NCI-H1092 (cell line): ENCODE measurements around the gene RNF130.

ENCODE experiments used
- DNase-seq: peaks from one replicate; lab custom pipeline; 2025; lab: John Stamatoyannopoulos, UW

RNF130 gene, protein sequence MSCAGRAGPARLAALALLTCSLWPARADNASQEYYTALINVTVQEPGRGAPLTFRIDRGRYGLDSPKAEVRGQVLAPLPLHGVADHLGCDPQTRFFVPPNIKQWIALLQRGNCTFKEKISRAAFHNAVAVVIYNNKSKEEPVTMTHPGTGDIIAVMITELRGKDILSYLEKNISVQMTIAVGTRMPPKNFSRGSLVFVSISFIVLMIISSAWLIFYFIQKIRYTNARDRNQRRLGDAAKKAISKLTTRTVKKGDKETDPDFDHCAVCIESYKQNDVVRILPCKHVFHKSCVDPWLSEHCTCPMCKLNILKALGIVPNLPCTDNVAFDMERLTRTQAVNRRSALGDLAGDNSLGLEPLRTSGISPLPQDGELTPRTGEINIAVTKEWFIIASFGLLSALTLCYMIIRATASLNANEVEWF

DNA sequence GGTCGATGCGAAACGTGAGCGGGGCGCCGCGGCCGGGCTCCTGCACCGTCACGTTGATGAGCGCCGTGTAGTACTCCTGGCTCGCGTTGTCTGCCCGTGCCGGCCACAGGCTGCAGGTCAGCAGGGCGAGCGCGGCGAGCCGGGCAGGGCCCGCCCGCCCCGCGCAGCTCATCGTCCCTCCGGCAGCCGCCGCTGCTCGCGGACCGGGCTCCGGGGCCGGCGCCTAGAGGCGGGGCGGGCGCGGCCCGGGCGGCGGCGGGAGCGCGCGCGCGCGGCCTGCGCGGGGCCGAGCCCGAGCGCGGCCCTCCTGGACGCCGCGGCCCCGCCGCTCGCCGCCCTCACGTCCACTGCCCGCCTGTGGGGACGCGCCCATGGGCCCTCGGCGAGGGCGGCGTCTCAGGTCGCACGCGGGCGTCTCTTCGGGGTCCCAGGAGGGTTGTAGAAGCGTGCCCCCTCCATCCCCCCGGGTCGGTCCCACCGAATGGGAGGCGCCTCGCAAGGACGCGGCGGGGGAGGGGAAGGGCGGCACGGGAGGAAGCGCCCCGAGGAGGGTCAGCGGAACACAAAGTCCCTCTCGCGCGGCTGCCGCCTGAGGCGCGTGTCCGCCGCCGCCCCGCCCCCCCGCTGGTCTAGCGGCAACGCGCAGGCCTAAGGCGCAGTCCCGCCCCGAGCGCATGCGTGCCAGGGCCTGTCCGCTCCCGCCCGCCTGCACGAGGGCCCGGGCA, at the start of gene RNF130:
TSS of gene RNF130 (minus strand) at position 229 of the 725 bp plus-strand sequence. CDS start at position 172, 57 bp downstream.
- peak; percentile 78 for DNase-seq

DNA sequence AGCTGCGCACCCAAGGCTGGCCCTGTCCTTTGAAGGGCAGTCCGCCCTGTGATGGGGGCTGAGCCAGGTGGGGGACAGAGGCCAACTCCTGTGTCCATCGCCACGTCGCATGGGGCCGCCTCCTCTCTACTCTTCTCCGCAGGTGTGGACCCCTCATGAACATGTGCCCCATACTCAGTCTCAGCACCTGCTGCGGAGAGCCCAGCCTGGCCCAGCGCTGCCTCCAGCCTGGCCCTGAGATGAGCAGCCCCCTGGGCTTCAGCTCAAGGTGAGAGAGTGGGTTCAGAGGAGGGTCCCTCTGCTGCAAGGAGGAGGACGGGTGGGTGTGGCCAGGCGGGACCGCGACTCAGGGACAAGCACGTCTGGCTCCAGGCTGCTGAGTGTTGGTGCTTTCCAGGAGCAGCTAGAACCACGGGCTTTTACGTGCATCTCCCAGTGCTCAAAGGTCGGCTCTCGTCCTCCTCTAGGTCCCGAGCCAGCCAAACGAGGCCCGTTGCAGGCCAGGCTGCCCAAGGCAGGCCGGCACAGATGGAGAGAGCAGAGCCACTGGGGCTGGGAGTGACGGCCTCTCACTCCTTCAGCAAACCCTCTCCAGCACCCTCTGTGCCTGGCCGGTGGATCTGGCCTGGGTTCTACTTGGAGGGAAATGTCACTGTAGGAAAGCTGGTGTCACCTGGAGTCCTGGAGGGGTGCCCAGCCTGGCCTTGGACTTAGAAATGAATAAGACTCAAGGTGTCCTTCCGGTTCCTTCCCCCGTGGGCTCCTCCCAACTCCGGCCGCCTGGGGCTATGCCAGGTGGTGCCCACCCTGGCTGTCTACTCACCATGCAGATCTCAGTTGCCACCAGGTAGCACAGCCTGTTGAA, 48.9 kb upstream of the RNF130 start:
- DNase-seq = no peak

DNA sequence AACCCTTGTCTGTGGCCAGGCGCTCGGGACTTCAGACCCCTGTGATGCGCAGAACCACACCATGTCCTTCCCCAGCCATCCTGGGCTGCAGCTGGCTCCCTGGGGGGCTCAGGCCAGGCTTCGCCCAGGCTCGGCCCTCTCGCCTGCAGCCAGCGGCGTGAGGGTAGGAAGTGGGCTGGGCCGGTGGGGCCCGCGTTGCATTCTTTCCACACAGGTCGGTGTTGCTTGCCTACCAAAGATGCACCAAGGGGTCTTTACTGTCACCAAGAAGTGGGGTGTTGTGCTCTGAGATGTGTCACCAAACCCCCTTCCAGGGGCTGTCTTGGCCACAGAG, 48.3 kb upstream of the RNF130 start:
- DNase-seq = no peak

DNA sequence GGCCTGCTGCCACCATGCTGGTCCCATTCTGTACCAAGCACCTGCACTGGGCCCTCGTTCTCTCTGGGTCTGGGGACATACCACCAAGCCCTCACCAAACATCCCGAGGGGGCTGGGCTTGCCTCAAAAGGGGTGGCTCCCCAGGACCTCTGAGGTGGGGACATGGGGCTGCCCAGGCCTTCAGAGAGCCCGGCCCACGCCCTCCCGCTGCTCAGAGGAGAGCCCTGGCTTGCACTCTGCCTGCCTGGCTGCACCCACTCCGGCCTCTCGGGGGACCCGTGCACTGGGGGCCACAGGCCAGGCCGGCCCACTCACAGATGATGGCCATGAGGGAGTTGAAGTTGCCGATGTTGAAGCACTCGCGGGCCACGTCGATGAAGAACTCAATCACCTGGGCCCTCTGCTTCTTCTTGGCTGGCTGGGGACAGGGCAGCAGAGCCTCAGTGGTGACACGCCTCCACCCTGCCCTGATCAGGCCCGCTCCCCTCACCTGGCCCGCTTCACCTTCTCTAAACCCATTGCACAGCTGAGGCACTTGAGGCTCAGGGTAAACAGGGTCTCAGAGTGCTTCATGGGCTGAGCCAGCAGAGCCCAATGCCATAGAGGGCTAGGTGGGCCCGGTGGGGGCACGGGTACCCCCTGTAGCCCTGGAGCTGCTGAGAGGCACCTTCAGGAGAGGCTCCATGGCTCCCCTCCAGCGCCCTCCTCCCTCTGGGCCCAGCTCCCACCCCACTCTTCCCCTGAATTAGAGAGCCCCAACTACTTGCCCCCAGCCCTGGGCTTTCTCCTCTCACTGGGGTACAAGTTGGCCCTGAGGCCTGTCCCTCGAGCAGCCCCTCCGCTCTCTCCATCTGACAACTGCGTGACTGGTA, 47.7 kb upstream of the RNF130 start:
- no peak for DNase-seq

DNA sequence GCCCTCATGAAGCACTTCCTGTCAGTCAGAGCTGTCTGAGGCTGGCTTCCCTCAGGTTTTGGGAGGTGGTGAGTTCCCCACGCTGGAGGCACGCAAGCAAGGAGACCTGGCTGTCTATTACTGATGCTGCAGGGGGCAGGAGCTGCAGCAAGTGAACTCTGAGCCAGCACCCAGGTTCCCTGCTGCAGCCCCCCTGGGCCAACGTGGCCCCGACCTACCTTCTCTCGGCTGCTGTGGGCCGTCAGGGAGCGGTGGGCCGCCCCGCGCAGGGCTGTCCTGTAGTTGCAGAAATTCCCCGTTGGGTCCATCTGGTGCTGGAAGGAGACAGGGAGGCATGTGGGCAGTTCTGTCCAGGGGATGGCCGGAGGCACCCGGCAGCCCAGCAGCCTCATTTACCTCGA, 46.8 kb upstream of the RNF130 start:
- no peak for DNase-seq

DNA sequence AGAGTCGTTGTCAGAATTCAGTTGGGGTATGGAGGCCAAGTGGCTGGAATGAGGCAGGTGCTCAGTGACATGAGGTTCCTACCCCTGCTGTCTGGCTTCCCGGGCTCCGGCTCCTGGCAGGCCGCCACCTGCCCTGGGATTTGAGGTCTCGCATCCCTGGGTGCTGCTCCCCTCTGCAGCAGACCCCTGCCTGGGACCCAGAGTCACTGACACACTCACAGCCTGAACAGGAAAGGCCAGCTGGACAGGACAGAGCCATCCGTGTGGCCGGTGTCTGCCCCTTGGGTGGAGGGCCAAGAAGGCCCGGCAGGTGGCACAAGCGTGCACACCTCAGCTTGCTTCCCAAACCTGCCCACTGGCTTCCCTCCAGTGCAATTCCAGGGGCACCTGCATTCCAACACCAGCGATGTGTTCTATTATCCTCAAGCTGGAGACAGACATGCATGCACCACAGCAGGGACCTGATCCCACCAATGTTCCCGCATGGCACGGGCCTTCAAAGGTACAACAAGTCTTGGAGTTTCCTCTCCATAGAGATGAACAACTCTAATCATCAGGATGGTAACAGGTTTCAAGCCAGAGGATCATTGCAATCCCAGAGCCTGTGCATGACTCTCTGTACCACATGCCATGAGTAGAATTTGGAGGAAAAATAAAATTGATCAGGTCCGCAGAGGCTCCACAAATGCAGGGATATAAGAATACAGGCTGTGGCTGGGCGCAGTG, 45.6 kb upstream of the RNF130 start:
- DNase-seq = no peak

DNA sequence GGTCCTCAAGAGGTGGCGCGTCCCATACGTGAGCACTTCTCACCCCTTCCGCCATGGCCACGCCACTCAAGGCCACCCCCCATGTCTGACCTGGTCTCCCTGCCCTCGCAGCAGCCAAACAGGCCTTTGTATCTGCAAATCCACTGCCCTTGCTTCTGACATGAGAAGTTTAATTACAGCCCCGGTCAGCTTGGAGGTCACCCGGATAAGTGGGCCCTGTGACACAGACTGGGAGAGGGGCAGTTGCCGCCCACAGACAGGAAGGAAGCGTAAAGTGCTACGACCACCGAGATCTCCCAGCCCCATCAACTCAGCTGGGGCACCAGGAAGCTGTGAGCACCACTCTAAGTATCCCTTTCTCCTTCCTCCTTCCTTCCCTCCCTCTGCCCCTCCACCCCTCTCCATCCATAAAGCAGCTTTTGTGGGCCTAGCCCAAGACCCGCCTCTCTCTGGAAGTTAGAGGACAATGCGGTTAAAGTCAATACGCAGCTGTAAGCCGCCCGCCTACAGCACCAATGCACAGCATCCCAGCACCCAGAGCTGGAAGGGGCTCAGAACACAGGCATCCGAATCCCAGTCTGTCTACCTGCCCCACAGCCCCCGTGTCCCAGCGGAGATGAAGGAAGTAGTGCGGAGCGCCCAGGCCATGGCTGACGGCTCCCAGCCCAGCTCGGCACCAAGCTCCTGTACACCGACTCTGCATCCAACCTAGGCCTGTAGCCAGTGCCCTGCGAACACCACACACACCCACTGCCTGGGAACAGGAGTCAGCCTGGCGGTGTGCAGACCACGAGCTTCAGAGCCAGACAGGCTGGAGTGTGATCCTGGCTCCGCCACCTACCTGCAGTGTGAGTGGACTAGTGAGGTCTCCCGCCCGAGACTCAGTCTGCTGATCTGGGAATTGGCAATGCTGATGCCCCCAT, 44.8 kb upstream of the RNF130 start:
- no peak for DNase-seq

DNA sequence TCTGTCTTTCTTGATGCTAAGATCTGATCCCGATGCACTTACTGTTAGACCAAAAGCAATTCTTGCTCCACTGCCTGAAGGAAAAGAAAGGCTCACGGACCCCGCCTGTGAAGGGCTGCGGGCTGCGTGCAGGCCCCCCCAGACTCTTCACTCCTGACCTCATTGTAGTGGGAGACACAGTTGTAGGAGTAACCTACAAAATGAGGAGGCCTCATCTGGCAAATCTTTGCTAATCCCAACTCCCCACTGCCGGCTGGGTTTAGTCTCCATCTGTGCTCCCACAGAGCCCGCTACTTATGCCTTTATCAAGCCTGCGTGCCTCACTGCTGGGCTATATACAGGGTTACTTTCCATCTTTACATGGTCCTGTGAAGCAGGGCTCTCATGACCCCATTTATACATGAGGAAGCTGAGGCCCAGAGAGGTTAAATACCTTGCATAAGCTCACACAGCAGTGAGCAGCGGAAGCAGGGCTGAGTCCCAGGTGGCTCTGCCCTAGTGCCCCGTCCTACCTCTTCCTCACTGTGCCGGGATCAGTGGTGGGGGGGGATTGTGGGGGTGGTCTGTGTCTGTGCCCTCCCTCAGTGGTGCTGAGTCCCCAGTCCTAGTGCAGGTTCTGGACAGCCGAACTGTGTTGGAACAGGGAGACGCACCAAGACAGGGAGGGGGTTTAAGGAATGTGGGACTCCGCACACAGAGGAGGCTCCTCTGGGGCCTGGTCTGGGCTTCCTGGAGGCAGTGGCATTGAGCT, 43.9 kb upstream of the RNF130 start:
- no peak for DNase-seq

DNA sequence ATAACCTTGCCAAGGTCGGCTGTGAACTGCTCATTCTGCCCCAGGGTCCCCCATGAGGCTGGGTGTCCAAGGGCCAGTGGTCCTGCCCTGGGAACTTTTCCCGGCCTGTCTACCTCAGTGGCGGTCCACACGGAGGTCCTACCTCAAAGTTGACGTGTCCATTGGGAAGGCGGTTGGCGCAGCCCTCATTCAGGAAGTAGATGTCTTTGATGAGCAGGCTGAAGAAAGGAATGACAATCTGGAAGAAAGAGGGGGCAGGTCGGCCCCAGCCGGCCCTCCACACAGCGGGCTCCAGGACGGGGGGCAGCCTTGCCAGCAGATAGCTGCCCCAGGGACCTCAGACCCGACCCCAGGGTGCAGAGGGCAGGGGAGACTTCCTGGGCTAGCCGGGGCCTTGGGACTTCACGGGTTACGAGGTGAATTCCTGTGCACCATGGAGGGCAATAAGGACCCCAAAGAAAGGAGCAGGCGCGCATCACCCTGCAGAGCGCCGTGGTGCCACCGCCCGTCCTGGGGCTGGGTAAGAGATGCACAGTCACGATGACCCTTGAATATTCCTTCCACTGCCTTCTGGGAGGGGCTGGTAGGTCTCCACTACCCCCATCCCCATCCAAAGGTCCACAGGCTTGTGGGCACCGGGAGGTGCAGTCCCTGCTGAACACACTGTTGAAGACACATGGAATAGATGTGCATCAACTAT, 42.9 kb upstream of the RNF130 start:
- no peak for DNase-seq

DNA sequence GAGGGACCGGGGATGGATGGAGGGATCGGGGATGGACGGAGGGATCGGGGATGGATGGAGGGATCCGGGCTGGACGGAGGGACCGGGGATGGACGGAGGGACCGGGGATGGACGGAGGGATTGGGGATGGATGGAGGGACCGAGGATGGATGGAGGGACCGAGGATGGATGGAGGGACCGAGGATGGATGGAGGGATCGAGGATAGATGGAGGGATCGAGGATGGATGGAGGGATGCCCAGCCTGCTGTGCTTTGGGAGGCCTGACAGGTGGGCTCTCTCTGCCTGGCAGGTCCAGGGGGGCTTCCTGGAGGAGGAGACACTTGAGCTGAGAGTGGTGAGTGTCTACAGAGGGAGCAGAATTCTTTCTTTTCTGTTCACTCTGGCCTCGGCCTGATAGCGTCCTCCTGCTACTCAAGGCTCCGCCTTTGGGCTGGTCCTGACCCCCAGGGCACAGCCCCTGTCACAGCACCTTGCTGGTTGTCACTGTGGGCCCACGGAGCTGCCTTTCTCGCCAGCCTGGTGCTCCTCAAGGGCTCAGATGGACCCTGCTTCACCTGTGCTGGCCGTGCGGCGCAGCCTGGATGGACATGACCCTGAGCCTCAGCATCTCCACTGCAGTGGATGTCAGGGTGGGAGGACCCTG, 42.2 kb upstream of the RNF130 start:
- DNase-seq = no peak

DNA sequence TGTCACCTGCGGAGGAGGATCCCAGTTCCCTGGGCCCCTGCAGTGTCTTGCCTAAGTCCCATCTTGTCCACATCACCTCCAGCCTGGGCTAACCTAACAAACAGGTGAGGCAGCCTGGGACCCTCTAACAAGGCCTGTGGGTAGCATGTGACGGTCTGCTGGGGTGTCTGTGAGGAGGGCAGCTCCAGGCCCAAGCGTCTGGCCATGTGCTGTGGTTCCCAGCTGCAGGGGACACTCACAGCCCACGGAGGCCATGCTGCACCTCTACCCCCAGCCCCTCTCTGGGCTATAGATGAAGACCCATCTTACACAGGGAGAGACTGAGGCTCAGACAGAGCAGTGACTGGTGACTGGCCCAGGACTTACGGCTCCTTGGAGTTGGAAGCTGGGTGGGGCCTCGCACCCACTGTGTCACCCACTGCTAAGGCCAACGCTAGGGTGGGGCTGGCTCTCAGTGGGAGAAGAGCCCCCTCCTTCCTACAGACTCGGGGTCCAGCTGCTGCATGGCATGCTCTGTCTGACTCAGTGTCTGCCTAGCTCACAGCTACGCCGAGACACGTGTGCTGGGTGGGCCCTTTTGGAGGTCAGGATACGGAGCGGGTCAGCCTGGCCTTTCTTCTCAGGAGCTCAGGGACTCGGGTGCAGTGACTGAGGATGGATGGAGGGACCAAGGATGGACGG, 40.8 kb upstream of the RNF130 start:
- DNase-seq = no peak

DNA sequence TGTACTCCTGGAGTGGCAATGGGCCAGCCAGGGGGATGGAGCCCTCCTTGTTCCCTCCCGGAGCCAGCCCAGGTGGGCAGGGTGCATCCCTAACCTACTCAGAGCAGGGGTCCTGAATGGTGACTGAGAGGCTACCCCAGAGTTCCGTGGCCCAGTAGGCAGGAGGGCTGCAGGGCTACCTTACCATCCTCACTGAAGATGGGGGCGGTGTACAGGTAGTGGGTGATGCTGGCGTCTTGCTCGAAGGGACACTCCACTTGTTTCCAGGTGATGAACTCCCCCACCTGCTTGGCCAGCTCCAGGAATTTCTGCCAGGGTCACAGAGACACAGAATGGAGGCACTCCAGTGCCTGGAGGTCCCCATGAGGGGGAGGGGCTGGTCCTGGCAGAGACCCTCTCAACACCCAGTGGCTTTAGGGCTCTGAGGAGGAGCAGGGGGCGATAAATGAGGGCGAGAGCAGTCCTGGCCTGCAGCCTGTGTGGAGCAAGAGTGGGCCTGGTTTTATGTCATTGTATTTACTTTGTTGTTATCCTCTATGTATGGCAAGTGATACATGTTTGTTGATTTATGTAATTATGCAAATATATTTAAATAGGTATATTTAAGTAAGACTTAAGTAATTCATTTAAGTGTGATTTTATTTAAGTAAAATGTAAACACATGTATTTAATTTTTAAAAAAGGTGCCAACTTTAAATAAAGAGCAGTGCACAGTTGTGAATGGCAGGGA, 39.9 kb upstream of the RNF130 start:
- no peak for DNase-seq

DNA sequence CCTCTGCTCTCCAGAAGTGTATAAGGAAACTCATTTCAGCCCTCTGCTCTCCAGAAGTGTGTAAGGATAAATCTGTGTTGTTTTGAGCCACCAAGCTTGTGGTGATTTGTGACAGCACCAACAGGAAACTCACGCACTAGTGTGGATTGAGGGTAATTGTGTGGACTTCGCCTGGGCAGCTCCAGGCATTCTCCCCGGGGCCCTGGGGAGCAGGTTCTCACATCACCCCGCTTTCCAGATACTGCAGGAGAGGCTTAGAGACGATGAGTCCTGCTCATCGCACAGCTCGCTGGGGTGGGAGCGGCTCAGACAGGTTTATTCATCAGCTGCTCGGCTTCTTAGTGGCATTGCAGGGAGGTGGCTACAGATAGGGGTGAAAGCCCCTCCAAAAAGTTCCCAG, 38.4 kb upstream of the RNF130 start:
- DNase-seq = no peak

DNA sequence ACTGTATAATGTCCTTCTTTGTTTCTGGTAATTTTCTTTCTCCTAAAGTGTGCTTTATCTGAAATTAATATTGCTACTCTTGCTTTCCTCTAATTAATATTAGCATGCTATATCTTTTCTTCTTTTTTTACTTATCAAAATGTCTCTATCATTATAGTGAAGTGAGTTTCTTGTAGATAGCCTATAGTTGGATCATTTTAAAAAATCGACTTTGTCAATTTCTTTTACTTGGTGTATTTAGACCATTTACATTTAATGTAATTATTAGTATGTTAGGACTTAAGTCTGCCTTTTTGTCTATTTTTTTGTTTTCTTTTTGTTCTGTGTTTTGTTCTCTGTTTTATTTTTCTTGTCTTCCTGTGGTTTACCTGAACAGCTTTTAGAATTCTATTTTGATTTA, 35.4 kb upstream of the RNF130 start:
- no peak for DNase-seq

DNA sequence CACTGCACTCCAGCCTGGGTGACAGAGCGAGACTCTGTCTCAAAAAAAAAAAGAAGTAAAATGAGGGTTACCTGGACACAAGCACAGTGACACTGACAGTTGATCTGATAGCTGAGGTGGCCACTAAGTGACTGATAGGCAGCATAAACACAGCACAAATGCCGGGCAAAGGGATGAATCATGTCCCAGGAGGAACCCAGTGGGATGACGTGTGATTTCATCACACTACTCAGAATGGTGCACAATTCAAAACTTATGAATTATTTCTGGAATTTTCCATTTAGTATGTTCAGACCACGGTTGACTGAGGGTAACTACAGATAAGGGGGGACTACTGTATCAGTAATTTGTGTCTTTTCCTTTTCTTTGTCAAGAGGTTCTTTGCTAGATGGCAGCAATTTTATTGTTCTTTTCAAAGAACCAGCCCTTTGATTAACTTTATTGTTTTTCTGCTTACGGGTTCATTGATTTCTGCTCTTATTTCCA, 34.3 kb upstream of the RNF130 start:
- no peak for DNase-seq

DNA sequence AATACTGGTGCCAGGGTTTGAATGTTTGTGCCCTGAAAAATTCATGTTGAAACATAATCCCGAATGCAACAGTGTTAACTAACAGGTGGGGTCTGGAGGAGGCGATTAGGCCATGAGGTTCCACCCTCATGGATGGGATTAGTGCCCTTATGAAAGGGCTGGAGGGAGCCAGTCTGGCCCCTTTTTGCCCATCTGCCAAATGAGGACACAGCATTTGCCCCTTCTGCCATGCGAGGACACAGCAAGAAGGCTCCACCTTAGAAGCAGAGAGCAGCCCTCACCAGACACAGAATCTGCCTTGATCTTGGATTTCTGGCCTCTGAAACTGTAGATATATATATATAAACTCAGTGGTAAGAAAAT, 32.6 kb upstream of the RNF130 start:
- DNase-seq = no peak
